GM19351 (cell line): ENCODE measurements around the gene SBK2.

Experiments
- ATAC-seq: cut with Tn5 transposase; IDR thresholded peaks from one replicate; pipeline ENCODE4 v1.9.1; 2021; ENCODE audit warnings: mild to moderate bottlenecking, moderate library complexity; ENCODE audit not compliant: unreplicated experiment

Gene SBK2

GRCh38 chr19:55554741-55555152 is 17.8 kb upstream of the SBK2 start:
- no peak for ATAC-seq

GRCh38 chr19:55554302-55554701 is 17.4 kb upstream of the SBK2 start:
- ATAC-seq, result no peak

DNA sequence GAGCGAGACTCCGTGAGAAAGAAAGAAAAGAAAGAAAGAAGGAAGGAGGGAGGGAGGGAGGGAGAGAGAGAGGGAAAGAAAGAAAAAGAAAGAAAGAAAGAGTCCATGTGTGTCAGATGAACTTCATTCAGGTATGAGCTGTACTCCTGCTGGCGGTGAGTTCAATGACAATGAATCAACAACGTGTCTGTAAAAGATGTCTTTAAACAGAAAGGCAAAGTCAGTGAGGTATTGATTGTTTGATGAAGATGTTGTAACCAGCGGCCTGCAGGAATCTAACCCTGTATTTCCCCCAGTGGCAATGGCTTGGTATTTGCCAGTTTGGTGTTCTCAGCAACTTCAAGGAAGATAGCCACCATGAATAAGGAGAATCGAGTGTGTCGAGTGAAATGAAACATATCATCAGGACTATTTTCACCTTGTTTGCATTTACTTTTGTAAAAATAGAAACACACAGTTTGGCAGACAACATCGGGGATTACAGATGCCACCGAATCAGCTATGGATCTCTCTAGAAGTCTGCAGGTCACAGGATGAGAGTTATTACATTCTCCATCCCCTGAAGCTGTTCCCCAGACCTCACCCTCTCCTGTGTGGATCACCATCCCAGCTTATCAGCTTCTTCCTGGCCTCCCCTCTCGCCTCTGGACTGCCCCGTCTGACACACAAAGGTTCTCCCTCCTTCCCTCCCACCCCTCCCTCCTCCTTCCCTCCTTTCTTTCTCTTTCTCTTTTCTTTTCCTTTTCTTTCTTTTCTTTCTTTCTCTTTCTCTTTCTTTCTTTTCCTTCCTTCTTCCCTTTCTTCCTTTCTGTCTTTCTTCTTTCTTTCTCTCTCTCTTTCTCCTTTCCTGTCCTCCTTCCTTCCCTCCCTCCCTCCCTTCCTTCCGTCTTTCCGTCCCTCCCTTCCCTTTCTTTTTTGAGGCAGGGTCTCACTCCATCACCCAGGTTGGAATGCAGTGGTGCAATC is 16.6 kb upstream of the SBK2 start:
- ATAC-seq, result no peak

GRCh38 chr19:55552620-55553019 is 15.7 kb upstream of the SBK2 start:
- no peak for ATAC-seq

DNA sequence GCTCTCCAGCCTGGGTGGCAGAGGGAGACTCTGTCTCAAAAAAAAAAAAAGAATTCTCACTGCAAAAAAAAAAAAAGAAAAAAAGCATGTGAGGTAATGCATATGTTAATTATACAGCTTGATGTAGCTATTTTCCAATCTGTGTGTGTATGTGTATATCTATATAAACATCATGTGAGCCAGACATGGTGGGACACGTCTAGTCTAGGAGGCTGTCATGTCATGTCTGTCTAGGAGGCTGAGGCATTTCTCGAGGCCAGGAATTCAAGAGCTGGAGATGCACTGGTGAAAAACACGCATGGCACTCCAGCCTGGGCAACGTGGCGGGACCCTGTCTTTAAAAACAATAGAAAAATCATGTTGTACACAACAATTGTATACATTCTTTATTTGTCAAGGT is 15.3 kb upstream of the SBK2 start:
- no peak for ATAC-seq

- ATAC-seq, result no peak
Observed at GRCh38 chr19:55550321-55550650, 13.4 kb upstream of the SBK2 start.

GRCh38 chr19:55549500-55550320 is 12.8 kb upstream of the SBK2 start:
- ATAC-seq, result no peak

DNA sequence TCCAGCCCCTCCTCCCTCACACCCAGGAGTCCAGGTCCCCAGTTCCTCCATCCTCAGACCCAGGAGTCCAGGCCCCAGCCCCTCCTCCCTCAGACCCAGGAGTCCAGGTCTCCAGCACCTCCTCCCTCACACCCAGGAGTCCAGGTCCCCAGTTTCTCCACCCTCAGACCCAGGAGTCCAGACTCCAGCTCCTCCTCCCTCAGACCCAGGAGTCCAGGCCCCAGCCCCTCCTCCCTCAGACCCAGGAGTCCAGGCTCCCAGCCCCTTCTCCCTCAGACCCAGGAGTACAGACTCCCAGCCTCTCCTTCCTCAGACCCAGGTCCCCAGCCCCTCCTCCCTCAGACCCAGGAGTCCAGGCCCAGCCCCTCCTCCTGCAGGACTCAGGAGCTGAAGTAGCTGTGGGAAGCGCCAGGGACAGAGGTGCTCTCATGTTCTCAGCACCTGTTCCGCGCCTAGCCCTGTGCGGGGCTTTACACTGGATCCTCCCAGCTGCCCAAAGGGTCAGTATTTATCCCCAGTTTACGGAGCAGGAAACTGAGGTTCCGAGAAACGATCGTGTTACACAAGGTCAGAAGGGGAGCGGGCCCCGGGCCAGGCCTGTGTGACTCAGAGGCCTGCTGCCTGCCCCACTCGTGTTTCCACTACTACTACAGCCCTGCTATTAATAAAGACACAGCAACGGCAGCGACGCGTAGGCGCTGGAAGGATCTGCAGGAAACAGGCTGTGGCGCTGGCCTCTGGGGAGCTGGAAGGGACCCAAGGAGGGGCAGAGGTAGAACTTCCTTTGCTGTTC is 10.1 kb upstream of the SBK2 start:
- ATAC-seq, result no peak

- ATAC-seq, result no peak
Observed at GRCh38 chr19:55546011-55546410, 9.1 kb upstream of the SBK2 start.

DNA sequence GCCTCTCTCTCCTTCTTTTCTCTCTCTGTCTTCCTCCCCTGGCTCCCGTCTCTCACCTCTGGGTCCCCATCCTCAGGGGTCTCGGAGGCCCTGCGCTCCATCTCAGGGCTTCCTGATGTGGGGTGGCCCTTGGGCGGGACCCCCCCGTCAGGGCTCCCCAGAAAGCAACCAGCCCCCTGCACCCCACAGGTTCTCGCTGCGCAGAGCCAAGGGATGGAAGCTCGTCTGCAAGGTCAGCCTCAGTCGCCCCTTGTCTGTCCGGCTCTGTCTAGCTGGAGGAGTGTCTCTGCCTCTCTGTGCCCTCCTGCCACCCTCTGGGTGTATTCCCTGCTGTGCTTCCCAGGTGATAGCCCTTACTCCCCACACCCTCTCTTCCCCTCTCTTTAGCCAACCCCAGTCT is 8.5 kb upstream of the SBK2 start, which contains the start of gene SBK3:
Gene SBK3, minus strand, starts transcription at position 101 of the 400 bp plus-strand sequence. Its CDS starts 0 bp downstream, at position 101.
- no peak for ATAC-seq

GRCh38 chr19:55544776-55545439 is 8.0 kb upstream of the SBK2 start:
- ATAC-seq, result no peak

- no peak for ATAC-seq
Observed at GRCh38 chr19:55544014-55544413, 7.1 kb upstream of the SBK2 start.

DNA sequence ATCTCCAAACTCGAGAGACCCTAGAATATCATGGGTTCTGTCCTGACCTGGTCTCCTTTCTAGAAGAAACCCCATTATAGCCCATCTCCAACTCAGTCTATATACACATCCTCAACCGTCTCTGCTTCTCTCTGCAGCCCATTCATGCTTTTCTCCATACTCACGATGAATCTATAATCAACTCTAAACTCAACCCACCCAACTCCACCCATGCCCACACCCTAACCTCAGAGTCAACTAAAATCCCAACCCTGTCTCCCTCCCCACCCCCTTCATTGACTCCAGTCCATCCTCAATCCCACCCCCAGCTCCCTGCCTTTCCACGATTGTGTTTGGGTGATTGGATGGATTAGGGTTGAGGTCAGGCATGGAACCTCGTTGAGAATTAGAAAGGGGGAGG is 6.6 kb upstream of the SBK2 start:
- no peak for ATAC-seq

GRCh38 chr19:55542292-55542855 is 5.4 kb upstream of the SBK2 start:
- ATAC-seq, result no peak

- no peak for ATAC-seq
Observed at GRCh38 chr19:55541091-55541490, 4.2 kb upstream of the SBK2 start.

DNA sequence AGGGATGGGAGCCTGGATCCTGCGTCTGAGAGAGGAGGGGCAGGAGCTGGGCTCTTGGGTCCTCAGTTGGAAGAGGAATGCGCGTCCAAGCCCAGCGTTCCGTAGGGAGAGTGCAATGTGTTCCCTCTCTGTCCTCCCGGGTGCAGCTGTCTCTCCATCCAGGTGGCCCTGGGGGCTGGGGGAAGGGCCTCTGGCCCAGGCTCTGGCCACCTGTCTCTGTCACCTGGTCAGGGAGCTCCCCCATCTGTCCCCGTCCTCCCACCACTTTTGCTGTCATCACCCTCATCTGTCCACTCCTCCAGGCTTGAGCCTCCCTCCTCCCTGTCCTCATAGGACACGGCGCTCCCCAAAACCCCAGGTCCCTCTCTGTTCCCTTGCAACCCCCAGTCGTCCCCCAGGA is 3.7 kb upstream of the SBK2 start:
- ATAC-seq, result no peak

- ATAC-seq, result no peak
Observed at GRCh38 chr19:55539090-55539984, 2.4 kb upstream of the SBK2 start.

DNA sequence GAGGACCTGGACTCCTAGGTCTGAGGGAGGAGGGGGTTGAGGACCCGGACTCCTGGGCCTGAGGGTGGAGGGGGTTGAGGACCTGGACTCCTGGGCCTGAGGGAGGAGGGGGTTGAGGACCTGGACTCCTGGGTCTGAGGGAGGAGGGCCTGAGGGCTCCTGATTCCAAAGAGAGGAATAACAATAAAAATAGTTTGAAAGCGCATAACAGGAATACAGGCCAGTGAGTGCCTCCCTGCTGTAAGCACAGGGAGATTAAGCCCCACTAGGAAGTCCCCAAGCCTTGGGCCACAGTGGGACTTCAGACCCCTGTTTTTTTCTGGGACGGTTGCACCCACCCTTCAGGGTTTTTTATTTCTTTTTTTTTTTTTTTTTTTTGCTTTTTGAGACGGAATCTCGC is 1.2 kb upstream of the SBK2 start:
- no peak for ATAC-seq

DNA sequence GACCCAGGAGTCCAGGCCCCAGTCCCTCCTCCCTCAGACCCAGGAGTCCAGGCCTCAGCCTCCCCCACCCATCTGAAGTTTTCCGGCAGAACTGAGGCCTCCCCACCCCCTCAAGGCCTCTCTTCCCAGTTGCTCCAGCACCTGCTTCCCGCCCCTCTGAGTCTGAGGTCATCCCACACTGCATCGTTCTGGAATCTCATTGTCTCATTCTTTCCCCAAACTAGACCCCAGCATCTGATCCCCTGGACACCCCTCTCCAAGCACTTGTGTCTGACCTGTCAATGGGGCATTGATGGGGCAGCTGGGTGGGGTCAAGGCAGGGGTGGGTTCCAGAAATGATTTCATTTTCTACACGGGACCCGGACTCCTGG is 793 bp upstream of the SBK2 start:
- no peak for ATAC-seq
